Stimulated activated CD8-positive, alpha-beta memory T cell treated with anti-CD3 and anti-CD28 coated beads, Interleukin-4, amount 100 ng/mL, for 24 hours (primary cell): ENCODE results near the gene FOXC1.

ENCODE experiments used
- DNase-seq: peaks from one replicate; pipeline ENCODE4 v3.0.0-alpha.2; 2020; ENCODE audit warnings: low read depth

Gene FOXC1

DNA sequence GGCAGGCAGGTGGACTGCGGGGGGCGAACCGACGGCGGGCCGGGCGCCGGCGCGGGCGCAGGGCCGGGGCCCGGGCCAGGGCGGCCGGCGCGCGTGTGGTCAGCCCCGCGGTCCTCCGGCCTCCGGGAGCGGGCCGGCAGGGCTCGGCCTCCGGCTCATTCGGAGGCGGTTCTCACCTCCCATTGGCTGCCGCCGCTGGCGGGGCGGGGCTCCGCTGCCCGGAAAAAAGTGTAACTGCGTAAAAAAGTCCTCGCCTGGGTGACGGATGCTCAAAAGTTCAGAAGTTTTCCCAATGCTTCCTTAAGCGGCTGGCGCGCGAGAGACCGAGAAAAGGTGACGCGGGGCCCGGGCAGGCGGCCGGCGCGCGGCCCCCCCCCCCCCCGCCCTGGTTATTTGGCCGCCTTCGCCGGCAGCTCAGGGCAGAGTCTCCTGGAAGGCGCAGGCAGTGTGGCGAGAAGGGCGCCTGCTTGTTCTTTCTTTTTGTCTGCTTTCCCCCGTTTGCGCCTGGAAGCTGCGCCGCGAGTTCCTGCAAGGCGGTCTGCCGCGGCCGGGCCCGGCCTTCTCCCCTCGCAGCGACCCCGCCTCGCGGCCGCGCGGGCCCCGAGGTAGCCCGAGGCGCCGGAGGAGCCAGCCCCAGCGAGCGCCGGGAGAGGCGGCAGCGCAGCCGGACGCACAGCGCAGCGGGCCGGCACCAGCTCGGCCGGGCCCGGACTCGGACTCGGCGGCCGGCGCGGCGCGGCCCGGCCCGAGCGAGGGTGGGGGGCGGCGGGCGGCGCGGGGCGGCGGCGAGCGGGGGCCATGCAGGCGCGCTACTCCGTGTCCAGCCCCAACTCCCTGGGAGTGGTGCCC lies at the start of gene FOXC1:
TSS of gene FOXC1 (plus strand) at position 268 of the 849 bp plus-strand sequence. CDS start at position 799, 531 bp downstream.
- no peak for DNase-seq

DNA sequence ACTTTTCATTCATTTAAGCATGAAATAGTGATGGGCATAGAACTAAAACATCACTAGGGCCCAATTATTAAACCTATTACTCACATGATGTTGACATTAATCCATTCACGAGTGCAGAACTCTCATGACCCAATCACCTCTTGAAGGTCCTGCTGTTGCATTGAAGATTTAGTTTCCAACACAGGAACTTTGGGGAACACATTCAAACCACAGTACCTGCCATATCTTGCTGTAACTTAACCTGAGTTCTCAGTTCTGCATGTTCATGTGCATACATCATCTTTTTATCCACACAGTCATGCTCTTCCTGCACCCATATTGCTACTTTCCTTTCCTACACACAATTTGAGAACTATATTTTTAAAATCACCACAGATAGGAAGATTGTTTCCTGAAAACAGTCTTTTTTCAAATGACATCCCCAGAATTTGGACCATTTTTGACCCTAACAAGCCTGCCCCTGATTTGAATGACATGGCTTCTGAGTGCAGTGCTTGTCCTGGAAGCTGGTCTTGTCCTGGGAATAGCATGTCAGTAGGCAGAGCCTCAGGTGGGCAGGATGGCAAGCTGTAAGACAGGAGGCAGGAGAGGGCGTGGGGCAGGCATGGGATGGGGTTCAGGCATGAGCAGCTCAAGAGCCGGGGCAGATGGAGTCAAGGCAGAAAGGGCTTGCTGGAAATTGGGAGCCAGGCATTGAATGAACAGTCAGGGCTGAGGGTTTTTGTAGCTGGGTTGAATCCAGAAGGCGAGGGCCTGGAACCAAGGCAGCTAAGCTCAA lies 49.2 kb upstream of the FOXC1 start:
- DNase-seq, result no peak

DNA sequence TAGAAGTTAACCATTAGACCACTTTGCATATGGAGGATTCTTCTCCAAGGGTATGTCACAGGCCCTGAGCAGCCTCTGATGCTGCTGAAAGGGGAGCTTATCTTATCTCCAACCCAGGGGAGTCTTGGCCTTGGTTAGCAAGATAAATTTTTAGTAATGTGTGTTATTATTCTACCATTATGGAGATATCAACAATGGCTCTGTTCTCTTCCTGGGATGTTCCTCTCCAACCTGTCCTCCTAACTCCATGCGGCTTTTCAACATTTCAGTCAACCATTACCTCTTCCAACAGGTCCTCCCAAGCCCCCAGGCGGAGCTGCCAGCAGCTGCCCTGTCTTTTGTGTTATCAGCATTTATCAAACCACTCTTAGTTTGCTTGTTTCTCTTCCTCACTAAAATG lies 48.4 kb upstream of the FOXC1 start:
- no peak for DNase-seq

DNA sequence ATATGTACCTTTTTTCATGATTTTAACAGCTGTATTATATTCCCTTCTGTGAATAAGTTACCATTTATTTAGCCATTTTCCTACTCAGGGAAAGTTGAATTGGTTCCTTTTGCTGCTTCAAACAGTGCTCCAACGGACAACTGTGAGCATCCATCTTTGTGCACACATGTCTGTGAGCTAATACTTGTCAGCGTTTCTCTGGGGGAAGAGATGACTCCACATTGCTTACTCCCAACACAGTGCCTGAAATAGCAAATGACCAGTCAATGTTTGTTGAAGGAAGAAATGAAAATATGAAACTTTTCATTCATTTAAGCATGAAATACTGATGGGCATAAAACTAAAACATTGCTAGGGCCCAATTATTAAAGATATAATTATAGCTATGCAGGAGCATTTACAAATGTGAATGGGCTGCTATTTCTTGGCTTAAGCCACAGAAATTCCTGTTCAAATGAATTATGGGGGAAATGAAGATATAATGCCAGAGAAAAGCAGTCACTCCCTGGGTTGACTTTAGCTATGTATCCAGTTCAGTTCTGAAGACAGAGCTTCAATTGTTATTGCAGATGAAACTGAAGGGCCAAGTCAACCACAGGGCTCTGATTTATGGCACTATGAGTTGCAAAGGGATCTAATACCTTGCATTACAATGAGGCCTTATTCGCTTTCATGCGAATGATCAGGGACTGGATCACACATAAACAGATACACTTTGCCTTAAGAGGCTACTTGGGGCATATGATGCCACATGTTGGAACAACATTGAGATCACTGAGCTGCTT lies 47.4 kb upstream of the FOXC1 start:
- DNase-seq, result no peak

DNA sequence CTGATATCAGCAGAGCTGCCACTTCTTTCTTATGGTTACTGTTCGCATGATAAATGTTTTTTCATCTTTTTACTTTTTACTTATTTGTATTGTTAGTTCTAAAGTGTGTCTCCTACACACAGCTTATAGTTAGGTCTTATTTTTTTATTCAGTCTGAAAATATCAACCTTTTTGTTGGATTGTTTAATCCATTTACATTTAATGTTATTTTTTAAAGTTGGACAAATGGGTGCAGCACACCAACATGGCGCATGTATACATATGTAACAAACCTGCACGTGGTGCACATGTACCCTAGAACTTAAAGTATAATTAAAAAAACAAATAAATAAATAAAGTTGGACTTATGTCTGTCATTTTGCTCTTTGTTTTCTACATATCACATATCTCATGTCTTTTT lies 40.3 kb upstream of the FOXC1 start:
- no peak for DNase-seq

DNA sequence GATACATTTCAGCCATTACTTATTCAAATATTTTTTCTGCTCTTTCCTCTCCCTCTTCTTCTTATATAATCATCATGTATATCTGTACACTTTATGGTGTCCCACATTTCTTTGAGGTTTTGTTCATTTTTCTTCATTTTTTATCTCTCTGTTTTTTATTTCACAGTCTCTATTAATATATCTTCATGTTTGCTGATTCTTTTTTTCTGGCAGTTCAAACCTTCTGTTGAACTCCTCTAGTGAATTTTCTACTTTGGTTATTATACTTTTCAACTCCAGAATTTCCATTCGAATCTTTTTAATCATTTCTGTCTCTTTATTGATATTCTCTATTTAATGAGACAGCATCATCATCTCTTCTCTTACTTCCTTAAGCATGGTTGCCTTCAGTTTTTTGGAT lies 38.9 kb upstream of the FOXC1 start:
- no peak for DNase-seq

DNA sequence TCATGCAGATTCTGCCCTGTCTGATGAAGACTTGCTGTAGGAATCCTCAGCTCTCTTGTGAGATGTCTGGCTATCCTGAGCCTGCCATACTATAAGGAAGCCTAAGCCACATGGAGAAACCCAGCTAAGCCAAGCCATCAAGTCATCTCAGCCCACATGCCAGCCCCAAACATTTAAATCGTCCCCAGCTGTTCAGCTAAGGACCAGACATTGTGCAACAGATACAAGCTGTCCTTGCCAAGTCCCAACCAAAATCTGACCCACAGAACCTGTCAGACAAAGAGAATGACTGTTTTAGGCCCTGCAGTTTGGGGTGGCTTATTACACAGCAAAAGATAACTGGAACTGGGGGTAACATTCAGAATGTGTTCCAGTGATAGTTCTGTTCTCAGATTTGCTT lies 36.8 kb upstream of the FOXC1 start:
- no peak for DNase-seq

DNA sequence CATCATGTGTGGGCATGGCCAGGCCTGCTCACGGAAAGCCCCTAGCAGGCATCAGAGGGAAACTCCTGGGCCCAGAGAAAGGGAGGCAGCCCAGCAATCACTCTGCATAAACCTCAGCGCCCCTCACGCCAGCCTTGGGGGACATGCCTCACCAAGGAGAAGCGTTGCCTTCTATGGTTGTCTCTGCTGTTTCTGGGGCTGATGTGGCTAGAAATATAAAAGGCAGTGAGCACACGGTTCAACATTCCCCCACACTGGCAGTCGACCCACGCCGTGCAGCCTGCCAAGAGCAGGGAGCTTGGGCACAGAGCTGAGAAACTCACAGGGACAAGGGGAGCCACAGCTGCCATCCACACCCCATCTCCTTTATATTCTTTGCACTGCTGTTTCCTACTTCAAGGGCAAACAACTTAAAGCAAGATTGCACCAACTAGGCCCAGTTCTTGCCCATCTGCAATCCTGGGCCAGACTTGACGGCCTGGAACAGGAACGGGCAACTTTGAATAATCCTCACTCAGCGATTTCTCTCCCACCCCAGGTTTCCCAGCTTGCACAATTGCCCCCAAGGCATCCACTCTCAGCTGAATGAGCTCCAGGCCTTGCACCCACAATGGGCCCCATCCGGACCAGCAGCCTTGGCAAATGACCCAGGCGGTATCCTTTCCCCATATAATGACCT lies 35.5 kb upstream of the FOXC1 start:
- no peak for DNase-seq

DNA sequence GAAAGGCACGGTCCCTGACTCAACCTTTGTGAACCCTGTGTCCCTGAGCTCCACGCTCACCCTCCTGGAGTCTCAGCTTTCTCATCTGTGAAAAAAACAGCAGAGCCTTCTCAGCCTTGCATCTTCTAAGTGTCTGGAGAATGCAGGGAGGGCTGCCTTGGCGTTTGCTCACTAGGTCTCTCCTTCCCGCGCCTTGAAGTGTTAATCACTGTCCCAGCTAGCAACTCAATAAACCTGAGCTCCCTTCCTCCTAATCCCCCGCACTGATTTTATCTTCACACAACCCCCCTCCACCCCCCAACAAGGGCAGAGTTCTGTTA lies 34.9 kb upstream of the FOXC1 start:
- no peak for DNase-seq

DNA sequence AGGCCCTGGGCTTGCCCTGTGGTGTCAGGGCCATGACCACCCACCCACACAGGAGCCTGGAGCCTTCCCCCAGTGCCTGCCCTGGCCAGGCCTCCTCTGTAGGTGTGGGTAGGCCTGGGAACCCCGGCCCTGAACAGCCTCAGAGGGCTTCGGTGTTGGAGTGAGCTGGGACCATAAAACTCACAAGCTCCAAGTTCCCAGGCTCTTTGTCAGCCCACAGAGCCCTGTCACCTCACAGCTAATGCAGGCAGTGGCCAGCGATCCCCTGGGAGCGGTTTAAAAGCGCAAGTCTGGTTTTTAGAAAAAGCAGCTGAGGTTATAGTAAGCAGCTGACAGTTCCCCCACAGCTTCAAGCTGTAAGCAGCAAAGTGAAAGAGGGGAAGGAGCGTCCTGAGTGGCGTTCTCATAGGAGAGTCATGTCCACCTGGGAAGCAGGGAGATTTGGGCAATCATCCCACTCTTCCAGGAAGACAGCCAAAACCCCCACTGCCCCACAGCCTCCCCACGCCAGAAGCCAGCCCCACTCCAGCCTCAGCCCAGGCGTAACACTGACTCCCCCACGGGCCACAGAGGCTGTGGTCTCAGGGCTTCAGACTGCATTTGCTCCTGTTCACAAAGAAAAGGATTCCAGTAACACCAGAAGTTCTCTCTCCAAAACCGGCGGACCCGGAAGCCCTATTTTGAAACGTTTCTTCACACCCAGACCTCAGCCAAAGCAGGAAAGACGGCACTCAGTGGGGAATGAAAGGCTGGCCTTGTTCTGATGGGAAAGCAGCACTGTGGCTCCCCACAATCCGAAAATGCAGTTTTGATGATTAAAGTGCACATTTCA lies 34.3 kb upstream of the FOXC1 start:
- no peak for DNase-seq

DNA sequence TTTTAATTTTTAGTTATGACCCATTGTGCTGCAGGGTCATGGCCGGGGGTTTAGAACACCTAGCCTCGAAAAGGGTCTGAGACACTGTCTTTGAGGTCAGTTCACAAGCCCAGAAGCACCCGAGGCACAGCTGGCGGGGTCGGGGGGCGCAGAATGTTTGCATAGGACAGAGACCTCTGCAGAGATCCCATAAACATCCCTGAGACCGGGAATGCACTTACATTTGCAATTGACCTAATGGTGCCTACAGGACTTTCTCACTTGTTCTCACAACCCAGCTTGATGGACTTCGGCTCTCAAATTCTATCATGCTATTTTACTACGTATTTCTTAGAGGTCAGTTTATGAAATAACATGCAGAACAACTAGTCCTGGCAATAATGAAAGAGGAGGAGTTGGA lies 33.5 kb upstream of the FOXC1 start:
- no peak for DNase-seq

DNA sequence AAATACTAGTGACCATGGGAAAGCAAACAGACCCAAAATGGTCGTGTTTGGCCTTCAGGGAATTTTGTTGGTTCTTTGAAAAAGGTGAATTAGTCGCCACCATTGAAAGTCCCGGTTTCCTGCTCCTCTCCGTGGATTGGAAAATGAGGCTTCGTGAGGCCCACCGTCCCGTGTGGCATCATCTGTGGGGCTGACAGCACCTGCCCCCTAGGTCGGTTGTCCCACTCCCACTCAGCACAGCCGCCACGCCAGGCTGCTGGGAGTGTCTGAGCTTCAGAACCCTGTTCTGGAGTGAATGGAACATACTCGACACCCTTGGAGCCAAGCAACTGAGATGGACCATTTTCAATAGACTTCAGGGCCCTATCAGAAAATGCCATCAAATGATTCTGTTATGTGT lies 33.0 kb upstream of the FOXC1 start:
- DNase-seq, result no peak

DNA sequence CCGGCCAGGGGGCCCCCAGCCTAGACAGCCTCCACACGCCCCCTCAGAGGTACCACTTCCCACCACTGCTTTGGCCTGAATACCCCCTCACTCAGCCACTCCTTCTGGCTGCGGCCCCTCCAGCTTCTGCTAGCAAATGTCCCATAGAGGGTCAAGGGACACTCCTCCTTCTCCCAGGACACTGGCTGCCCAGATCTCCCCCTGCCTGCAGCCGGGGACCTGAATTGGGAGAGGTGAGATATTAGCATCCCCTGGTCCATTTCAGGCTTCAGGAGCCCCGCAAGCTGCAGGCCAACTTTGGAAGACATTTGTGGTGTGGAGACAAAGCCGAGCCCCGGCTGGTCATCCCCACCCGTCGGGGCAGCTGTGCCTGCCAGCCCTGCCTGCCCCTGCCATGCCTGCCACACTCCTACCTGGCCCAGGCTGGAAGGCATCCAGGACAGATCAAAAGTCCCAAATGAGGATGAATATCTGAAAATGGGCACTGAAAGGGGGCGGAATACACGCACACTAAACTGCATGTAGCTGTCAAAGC lies 32.5 kb upstream of the FOXC1 start:
- no peak for DNase-seq

DNA sequence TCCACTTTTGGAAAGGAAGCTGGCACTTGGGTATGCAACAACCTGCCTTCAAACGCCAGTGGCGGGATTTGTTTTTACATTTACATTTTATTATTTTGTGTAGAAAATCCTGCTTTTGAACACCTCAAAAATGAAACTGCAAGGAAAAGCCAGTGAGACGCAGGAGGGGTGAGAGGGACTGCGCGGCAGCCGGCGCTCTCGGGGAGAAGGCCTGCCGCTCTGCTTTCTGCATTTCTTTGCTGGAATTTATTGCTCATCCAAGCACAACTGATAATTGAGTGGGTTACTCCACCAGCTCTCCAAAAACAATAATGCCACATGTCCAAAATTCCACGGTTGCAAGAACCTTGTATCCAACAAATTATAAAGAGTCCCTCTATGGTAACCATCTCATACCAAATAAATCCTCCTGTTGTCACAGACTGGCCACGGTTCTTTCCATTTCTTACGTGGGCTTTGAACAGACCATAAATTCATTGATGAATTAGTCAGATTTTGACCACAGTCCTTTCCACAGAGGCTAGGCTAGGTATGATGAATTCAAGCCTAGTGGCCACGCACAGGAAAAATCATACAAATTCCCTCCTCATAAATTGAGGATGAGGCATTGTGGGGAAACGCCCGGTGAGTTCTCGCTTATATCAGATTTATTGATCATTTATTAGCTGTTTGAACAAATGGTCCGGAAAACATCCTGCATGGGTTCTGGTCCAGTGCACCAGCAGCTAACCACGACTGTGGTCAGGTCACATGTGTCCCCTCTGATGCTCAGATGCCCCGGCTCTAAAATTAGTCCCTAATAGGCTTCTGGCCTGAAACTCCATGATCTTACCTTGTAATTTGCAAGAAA lies 31.6 kb upstream of the FOXC1 start:
- DNase-seq, result no peak

DNA sequence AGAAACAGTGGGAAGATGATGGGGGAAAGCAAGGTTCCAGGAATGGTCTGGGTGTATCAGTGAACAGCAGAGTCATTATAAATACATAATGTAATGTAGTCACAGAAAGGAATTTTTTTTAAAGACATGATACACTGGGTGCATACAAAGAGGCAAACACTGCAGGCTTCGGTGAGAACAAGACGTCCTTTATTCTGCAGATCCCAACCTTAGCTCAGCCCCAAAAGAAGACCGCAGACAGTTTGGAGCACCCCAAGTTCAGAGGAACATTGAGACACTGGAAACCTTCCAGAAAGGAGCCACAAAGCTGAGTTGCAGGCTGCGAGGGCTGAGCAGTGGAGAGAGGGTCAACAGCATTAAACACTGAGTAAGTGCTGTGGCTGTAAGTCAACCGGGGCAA lies 30.6 kb upstream of the FOXC1 start:
- no peak for DNase-seq

DNA sequence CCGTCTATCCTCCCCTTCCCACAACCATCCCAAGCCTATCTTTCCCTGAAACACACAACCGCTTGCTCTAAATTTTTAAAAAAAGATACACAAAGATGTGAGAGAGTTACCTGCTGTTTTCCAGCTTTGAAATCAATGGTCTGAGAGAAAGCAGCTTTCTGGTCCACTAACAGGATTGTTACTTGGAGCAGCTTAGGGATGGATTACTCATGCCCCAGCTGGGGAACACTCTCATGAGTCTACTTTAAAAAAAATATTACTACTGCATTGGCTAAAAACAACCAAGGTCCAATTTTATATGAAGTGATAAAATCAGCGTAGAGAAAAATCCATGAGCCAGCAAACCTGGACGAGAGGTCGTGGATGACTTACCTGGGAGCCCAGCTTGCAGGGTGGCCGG lies 29.6 kb upstream of the FOXC1 start:
- DNase-seq, result no peak

DNA sequence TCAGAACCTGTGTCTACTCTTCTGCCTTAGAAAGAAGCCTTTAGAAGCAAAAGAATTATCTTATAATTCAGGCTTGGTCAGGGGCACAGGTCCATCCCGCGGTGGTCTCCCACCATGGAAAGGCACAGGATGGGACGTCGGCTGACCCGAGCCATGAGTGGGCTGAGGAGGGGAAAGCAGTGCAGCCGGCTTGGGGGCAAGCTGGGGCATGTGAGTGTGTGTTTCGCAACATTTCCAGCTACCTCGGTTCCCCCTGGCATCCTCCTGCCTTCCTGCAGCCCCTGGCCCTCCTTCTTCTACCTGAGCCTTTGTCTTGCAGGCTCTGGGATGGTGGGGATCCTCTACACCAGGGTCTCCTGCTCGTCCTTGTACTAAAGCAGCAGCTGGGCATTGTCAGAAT lies 29.1 kb upstream of the FOXC1 start:
- DNase-seq, result no peak

DNA sequence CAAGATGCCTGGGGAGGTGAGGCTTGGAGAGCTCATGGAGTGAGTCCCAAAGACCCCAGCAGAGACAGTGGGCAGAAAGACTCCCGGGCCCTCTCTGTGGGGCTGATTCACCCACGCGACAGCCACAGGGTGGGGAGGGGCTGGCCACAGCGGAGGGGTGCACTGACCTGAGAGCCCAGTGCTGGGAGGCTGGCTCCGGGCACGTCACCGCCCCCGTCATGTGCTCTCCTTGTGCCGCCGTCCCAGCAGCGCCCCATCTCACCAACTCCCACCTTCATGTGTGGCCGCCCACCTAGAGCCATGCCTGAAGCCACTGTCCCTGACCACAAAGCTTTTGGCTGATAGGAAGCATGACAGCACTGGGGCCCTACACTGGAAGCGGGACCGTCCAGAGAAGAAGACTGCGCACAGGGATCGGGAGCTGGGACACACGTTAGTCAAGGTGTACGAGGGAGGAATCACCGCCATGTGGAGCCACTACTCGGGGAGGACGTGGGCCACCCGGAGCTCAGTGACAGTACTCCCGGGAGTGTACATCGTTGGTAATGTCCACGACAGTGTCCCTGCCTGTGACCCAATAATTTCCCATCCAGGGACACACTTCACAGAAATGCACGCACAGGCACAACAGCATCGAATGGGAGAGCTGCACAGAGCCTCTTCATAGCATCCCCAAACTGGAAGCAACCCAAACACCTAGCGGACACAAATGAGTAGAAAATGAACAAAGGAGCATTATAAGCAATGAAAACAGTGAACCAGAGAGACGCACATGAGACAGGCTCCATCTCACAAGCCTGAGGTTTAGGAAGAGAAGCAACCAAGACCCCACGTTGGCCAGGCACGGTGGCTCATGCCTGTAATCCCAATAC lies 28.4 kb upstream of the FOXC1 start:
- no peak for DNase-seq

DNA sequence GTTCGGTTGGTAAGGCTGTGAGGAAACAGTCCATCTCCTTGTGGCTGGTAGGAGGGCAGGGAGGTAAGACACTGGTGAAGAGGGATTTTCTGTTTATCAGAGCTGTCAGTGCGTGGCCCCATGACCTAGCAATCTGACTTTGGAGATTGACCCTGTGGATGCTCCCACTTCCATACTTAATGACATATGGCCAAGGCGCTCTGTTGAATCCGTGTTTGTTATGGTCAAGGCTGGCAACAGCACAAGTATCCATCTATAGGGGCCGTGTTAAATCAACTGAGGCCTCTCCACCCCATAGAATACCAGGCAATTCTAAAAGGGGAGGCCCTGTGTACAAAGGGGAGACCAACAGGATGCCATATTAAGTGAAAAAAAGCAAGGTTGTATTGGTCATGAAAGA lies 25.6 kb upstream of the FOXC1 start:
- no peak for DNase-seq
